Tibial nerve (tissue), 4 donors: ENCODE results near the gene ITFG1. TPM values are rescaled to one million over a fixed set of nuclear protein-coding genes. Genes with fewer than 3 reads are reported as not detected.
"Not testable (repeated sequence)": the region's sequence is repeated elsewhere in the genome, so short reads cannot be mapped to it uniquely, and the experiment has no call there.

Source experiments
- DNase-seq, 2 donors: peaks; one replicate each; pipeline ENCODE4 v3.0.0-alpha.2; 2019; ENCODE audit warnings: low spot score in 2 of 2
- H3K27ac ChIP-seq, 4 donors: fragments of 200-600 bp; sonication (generic) in 3 of 4; one replicate each; pipeline ENCODE4 v1.5.1; 2017 to 2019; ENCODE audit warnings: mild to moderate bottlenecking in 1 of 4
- H3K27me3 ChIP-seq, 2 donors: fragments of 200-600 bp; sonication (generic) in 1 of 2; one replicate each; pipeline versions ENCODE4 v1.5.1 to v1.6.0; 2017 to 2019
- H3K36me3 ChIP-seq, 3 donors: fragments of 200-600 bp; sonication (generic); one replicate each; pipeline ENCODE4 v1.5.1; 2018 to 2019
- H3K4me1 ChIP-seq, 4 donors: fragments of 200-600 bp; sonication (generic) in 3 of 4; one replicate each; pipeline ENCODE4 v1.5.1; 2017 to 2019
- H3K4me3 ChIP-seq, 4 donors: fragments of 200-600 bp; sonication (generic) in 3 of 4; one replicate each; pipeline ENCODE4 v1.5.1; 2017 to 2019; ENCODE audit warnings: mild to moderate bottlenecking in 1 of 4, moderate library complexity in 1 of 4
- H3K9me3 ChIP-seq, 4 donors: fragments of 200-600 bp; sonication (generic) in 3 of 4; one replicate each; pipeline ENCODE4 v1.5.1; 2017 to 2019
- EP300 ChIP-seq, 2 donors: sonication (generic); formaldehyde crosslinking; IDR thresholded peaks; one replicate each; pipeline ENCODE4 v1.6.1; 2017; ENCODE audit warnings: antibody characterized with exemption in 2 of 2, mild to moderate bottlenecking in 1 of 2
- POLR2A ChIP-seq, 2 donors: fragments of 450-650 bp; IDR thresholded peaks; one replicate each; pipeline ENCODE4 v1.6.1; 2017; ENCODE audit warnings: antibody characterized with exemption in 2 of 2, mild to moderate bottlenecking in 2 of 2, moderate library complexity in 2 of 2
- WGBS, 2 donors: methylation state at CpG; one replicate each; pipeline ENCODE4 v1.1.5; 2018; 5-methylcytosine and 5-hydroxymethylcytosine counted together
- total RNA-seq, 4 donors: library from RNA; depleted of rRNA; stranded (reverse); fragments of >200 nt; gene quantifications; one replicate each; pipeline ENCODE4 v1.1.0, GENCODE V29; 2016
- TF ChIP-seq, protein P1 (sequence below), 5 experiments: fragments of 200-600 bp in 3 of 5; fragments of 450-650 bp in 2 of 5; sonication (generic) in 3 of 5; IDR thresholded peaks; one replicate each; pipeline ENCODE4 v1.5.1; 2016 to 2019; ENCODE audit warnings: antibody characterized with exemption in 5 of 5, mild to moderate bottlenecking in 3 of 5, moderate library complexity in 2 of 5

Gene ITFG1
- total RNA-seq, 4 donors from 2014 or later: 36.6 to 52.1 (median 40.9) TPM

DNA sequence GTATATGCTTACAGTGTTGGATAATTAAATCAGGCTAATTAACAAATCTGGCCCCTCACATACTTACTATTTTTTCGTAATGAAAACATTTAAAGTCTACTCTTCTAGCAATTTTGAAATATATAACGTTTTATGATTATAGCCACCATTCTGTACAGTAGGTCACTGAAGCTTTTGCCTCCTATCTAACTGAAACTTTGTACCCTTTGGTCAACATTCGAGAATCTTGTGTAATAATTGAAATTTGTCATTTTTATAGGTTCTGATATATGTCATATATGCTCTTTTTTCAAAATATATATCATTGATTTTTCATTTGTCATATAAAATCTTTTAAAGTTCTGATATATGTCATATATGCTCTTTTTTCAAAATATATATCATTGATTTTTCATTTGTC is 12.9 kb upstream of the ITFG1 start:
- WGBS, 2 donors: 94 to 95% methylated on average over 3 of the region's 3 CpGs
- peaks cover 0 to 7% (median 0%) of the 10 kb centered on the region in 3 donors for H3K36me3 ChIP-seq
- no peak for TF ChIP-seq POLR2A (IDR thresholded peaks at IDR 0.05)
- no peak for TF ChIP-seq EP300 (IDR thresholded peaks at IDR 0.05)
- TF ChIP-seq, protein P1, sequence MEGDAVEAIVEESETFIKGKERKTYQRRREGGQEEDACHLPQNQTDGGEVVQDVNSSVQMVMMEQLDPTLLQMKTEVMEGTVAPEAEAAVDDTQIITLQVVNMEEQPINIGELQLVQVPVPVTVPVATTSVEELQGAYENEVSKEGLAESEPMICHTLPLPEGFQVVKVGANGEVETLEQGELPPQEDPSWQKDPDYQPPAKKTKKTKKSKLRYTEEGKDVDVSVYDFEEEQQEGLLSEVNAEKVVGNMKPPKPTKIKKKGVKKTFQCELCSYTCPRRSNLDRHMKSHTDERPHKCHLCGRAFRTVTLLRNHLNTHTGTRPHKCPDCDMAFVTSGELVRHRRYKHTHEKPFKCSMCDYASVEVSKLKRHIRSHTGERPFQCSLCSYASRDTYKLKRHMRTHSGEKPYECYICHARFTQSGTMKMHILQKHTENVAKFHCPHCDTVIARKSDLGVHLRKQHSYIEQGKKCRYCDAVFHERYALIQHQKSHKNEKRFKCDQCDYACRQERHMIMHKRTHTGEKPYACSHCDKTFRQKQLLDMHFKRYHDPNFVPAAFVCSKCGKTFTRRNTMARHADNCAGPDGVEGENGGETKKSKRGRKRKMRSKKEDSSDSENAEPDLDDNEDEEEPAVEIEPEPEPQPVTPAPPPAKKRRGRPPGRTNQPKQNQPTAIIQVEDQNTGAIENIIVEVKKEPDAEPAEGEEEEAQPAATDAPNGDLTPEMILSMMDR (IDR thresholded peaks at IDR 0.05): no peak
- no peaks in the 10 kb centered on the region for H3K27me3 ChIP-seq
- H3K27ac ChIP-seq: no peak overlapping the region
- peaks cover 0 to 14% (median 0%) of the 10 kb centered on the region in 4 donors for H3K4me1 ChIP-seq
- no peaks in the 10 kb centered on the region for H3K9me3 ChIP-seq
- no peak for DNase-seq
- H3K4me3 ChIP-seq: no peak overlapping the region

DNA sequence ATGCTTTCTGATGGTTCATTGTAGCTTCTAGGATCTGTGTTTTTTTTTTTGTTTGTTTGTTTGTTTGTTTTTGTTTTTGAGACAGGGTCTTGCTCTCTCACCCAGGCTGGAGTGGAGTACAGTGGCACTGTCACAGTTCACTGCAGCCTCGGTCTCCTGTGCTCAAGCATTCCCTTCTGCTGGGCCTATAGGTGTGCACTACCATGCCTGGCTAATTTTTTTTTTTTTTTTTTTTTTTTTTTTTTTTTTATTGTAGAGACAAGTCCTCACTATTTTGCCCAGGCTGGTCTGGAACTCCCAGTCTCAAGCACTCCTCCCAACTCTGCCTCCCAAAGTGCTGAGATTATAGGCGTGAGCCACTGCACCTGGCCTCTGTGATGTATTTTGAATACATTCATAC is 12.1 kb upstream of the ITFG1 start:
- DNase-seq, H3K9me3 ChIP-seq, H3K27me3 ChIP-seq, H3K27ac ChIP-seq, H3K36me3 ChIP-seq, H3K4me3 ChIP-seq: not testable (repeated sequence)
- WGBS, 2 donors: 98% methylated on average over 2 of the region's 2 CpGs
- peaks cover 0 to 16% (median 0%) of the 10 kb centered on the region in 4 donors for H3K4me1 ChIP-seq

DNA sequence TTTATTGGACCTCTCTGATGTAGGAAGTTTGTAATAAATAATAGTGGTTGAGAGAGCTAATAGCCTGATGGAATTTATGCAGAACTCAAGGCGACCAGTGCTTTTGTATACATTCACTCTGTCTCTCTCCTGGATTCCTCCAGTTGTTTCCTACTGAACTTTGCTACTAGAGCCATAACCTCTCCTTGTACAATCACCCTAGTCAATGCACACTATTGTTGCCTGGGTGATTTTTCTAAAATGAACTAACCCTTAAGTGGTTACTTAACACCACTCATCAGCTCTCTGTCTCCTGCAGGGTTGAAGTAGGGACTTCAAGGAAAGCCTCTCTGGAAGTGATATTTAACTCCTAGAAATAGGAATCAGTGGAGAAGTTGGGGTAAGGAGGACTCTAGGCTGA is 9.9 kb upstream of the ITFG1 start:
- Histone ChIP-seq H3K4me3 (no peak overlapping the region), H3K36me3 (peaks cover 0 to 7% (median 0%) of the 10 kb centered on the region in 3 donors), H3K27me3 (no peaks in the 10 kb centered on the region), H3K4me1 (peaks cover 0 to 33% (median 6%) of the 10 kb centered on the region in 4 donors), H3K27ac (no peak overlapping the region), H3K9me3 (no peaks in the 10 kb centered on the region)
- no peak for DNase-seq
- TF ChIP-seq POLR2A (IDR thresholded peaks at IDR 0.05) (no peak), EP300 (IDR thresholded peaks at IDR 0.05) (no peak)
- TF ChIP-seq, protein P1 (IDR thresholded peaks at IDR 0.05): no peak
- 68 to 75% methylated on average over 1 of the region's 1 CpG for WGBS, 2 donors

DNA sequence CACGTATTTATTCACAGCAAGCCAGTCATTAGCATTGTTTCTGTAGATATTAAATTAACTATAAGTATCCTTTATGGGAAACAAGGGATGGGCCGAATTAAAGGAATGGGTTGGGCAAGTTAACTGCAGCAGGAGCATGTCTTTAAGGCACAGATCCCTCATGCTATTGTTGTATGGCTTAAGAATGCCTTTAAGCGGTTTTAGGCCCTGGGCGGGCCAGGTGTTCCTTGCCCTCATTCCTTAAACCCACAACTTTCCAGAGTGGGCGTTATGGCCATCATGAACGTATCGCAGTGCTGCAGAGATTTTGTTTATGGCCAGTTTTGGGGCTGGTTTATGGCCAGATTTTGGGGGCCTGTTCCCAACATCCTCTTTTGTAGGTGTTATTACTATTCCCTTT is 9.3 kb upstream of the ITFG1 start:
- H3K27me3 ChIP-seq: no peaks in the 10 kb centered on the region
- no peak overlapping the region for H3K4me3 ChIP-seq
- H3K4me1 ChIP-seq: peaks cover 0 to 36% (median 7%) of the 10 kb centered on the region in 4 donors
- peaks cover 0 to 7% (median 0%) of the 10 kb centered on the region in 3 donors for H3K36me3 ChIP-seq
- H3K27ac ChIP-seq: no peak overlapping the region
- 85 to 91% methylated on average over 7 of the region's 7 CpGs for WGBS, 2 donors
- TF ChIP-seq EP300 (IDR thresholded peaks at IDR 0.05) (no peak), POLR2A (IDR thresholded peaks at IDR 0.05) (no peak)
- TF ChIP-seq, protein P1 (IDR thresholded peaks at IDR 0.05): no peak
- DNase-seq: no peak
- no peaks in the 10 kb centered on the region for H3K9me3 ChIP-seq

DNA sequence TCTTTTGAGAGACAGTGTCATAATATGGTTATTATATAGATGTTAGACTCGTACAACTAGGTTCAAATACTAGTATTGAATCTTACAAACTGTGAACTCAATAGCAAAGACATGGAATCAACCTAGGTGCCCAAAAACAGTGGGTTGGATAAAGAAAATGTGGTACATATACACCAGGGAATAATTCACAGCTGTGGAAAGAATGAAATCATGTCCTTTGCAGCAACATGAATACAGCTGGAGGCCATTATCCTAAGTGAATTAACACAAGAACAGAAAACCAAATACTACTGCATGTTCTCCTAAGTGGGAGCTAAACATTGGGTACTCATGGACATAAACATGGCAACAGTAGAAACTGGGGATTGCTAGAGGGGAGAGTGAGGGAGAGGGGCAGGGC is 8.4 kb upstream of the ITFG1 start:
- H3K9me3 ChIP-seq: no peaks in the 10 kb centered on the region
- peaks cover 0 to 46% (median 14%) of the 10 kb centered on the region in 4 donors for H3K4me1 ChIP-seq
- DNase-seq: no peak
- WGBS, 2 donors: 87 to 89% methylated on average over 1 of the region's 1 CpG
- no peaks in the 10 kb centered on the region for H3K27me3 ChIP-seq
- peaks cover 0 to 7% (median 0%) of the 10 kb centered on the region in 3 donors for H3K36me3 ChIP-seq
- no peak overlapping the region for H3K27ac ChIP-seq
- H3K4me3 ChIP-seq: no peak overlapping the region
- TF ChIP-seq, protein P1 (IDR thresholded peaks at IDR 0.05): no peak
- TF ChIP-seq EP300 (IDR thresholded peaks at IDR 0.05) (no peak), POLR2A (IDR thresholded peaks at IDR 0.05) (no peak)

DNA sequence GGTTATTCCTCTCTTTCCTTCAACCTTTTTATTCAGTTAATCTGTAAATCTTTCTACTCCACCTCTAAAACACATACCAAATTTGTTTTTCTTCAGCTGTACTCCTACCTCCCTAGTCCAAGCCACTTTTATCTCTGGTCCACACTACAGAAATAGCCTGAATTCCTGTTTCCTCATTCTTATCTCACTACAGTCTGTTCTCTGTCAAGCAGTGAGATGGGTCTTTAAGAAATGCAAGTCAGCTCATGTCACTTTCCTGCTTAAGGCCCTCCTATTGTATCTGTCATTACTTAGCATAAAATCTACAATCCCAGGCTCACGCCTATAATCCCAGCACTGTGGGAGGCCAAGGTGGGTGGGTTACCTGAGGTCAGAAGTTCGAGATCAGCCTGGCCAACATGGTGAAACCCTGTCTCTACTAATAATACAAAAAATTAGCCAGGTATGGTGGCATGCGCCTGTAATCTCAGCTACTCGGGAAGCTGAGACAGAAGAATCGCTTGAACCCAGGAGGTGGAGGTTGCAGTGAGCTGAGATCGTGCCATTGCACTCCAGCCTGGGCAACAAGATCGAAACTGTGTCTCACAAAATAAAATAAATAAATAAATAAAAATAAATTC is 7.3 kb upstream of the ITFG1 start:
- not testable (repeated sequence) for H3K27me3 ChIP-seq, H3K4me3 ChIP-seq, H3K9me3 ChIP-seq, H3K27ac ChIP-seq, H3K36me3 ChIP-seq, DNase-seq
- 87 to 91% methylated on average over 7 of the region's 7 CpGs for WGBS, 2 donors
- H3K4me1 ChIP-seq: peaks cover 0 to 57% (median 22%) of the 10 kb centered on the region in 4 donors
